Heart right ventricle (tissue), 16 donors: ENCODE results near the gene PRICKLE1. TPM values are rescaled to one million over a fixed set of nuclear protein-coding genes. Genes with fewer than 3 reads are reported as not detected.
A peak's percentile ranks its signal among the peaks of the same experiment; 100 is the strongest.

ENCODE experiments used
- ATAC-seq, 8 donors: fragments of 200-7000 bp; cut with Tn5 transposase; one replicate each; pipeline ENCODE4 v1.9.1; 2020; ENCODE audit warnings: mild to moderate bottlenecking in 8 of 8, moderate library complexity in 8 of 8, moderate number of reproducible peaks in 1 of 8
- DNase-seq, 2 donors: peaks; one replicate each; pipeline ENCODE4 v3.0.0-alpha.2; 2020
- H3K27ac ChIP-seq, 10 donors: fragments of 200-600 bp; sonication (generic) in 2 of 10; one replicate each; pipeline versions ENCODE4 v1.5.0 to v1.8.0; 2020 to 2022; ENCODE audit warnings: mild to moderate bottlenecking in 3 of 10
- H3K27me3 ChIP-seq, 7 donors: fragments of 200-600 bp; one replicate each; pipeline ENCODE4 v1.8.0; 2021 to 2022; ENCODE audit warnings: mild to moderate bottlenecking in 2 of 7
- H3K36me3 ChIP-seq, 9 donors: fragments of 200-600 bp; sonication (generic) in 1 of 9; one replicate each; pipeline versions ENCODE4 v1.5.0 to v1.8.0; 2020 to 2022; ENCODE audit warnings: mild to moderate bottlenecking in 2 of 9
- H3K4me1 ChIP-seq, 9 donors: fragments of 200-600 bp; sonication (generic) in 1 of 9; one replicate each; pipeline versions ENCODE4 v1.5.0 to v1.8.0; 2020 to 2022; ENCODE audit warnings: mild to moderate bottlenecking in 4 of 9
- H3K4me3 ChIP-seq, 10 donors: fragments of 200-600 bp; sonication (generic) in 2 of 10; one replicate each; pipeline versions ENCODE4 v1.5.0 to v1.8.0; 2020 to 2022; ENCODE audit warnings: mild to moderate bottlenecking in 7 of 10, moderate library complexity in 2 of 10
- H3K9me3 ChIP-seq, 11 donors: fragments of 200-600 bp in 10 of 11; sonication (generic) in 2 of 11; one replicate each; pipeline versions ENCODE4 v1.5.0 to v1.8.0; 2013 to 2022; ENCODE audit warnings: mild to moderate bottlenecking in 2 of 11, control low read depth in 1 of 11, moderate library complexity in 1 of 11
- CTCF ChIP-seq, 9 donors: fragments of 200-600 bp; sonication (generic) in 2 of 9; IDR thresholded peaks; one replicate each; pipeline versions ENCODE4 v1.5.0 to v1.8.0; 2021 to 2022; ENCODE audit warnings: antibody characterized with exemption in 9 of 9, mild to moderate bottlenecking in 5 of 9, moderate library complexity in 1 of 9
- WGBS, 2 donors: extraction: QIAGEN DNeasy Blood & Tissue Kit; methylation state at CpG; one replicate each; pipeline ENCODE4 v1.1.7; 2013; ENCODE audit warnings: inconsistent platforms in 1 of 2; 5-methylcytosine and 5-hydroxymethylcytosine counted together
- intact Hi-C, 10 donors: fragments of 100-400 bp; cut with DNase I; formaldehyde crosslinking; loops; one replicate each; pipeline versions ENCODE4 v1.11.1 to v1.14.2; 2022
- polyA plus RNA-seq, 2 donors: library from polyadenylated mRNA; stranded (reverse); fragments of 200-250 nt; gene quantifications; one replicate each; pipeline ENCODE4 v1.2.3, GENCODE V29; 2013
- total RNA-seq, 10 donors: library from RNA; stranded (reverse); fragmentation: NEBNext Ultra II Directional in 3 of 10; extraction: Animal tissue kit (Norgen Biotek cat#: 25700) in 3 of 10; gene quantifications; one replicate each; pipeline versions ENCODE4 v1.2.1 to v1.2.4, GENCODE V29; 2021 to 2023
- donor health status: Arrhythmogenic right ventricular cardiomyopathy.
- donor health status: ischemic (EF 13 %, LVEDD 7.1; RV severe dilation, severe dysfunction).
- donor health status: healthy with polysubstance abuse.
- donor health status: DM: no; HTN: yes; CAD: no.
- donor health status: DM: no; HTN: no; CAD: no.
- donor health status: ischemic (EF 25% LVEDD 6.9; RV normal size, moderate dysfunction).
- donor health status: ischemic (EF 25% LVEDD 5.7; RV mildly dilated, moderate dysfunction).
- donor health status: healthy.
- donor health status: DM: yes; HTN: yes; CAD: no.
- donor health status: Ischemic cardiomyopathy.
- donor health status: ischemic (EF 35%, LVEDD 5.7; RV mildly dilated, moderate dysfunction).
- donor health status: nonischemic (EF 11% LVEDD 7.7; RV severe dilation, severe dysfunction).
- donor health status: DM: yes; HTN: yes; CAD: no.
- donor health status: PGD.
- donor health status: ischemic (EF 29% LVEDD 5.4; RV normal size, mild dysfunction).
- donor health status: nonischemic (EF 23%, LVEDD 6.1; RV moderate dilation, normal function).

Gene PRICKLE1
- total and polyA plus RNA-seq, 12 donors: 2.9 to 36.9 (median 17.8) TPM

DNA sequence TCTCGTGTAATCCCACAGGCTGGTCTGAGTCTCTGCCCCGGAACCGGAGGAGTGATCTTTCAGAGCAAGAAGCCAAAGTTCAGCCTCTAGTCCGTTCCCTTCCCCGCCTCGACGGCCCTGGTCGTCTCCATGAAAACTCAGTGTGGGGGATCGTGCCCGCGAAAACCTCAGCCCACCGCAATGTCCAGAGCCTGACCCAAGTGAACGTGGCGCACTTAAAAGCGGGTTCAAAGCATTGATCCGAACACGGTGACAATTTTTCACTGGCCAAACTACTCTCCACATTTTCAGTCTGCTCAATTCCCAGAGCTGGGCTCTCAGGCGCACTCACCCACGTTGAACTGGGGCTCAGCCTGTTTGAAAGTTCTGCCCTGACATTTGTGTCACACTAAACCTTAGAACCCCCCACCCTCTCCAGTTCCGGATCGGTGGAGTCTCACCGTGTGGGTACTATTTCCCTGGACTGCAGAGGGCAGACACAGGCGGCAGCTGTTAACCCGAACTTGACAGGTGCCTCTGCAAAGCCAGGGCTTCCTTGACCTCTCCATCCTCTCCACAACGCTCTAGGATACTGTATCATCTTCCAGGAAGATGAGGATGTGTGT, 886 bp upstream of the PRICKLE1 start:
- Histone ChIP-seq H3K4me3 (peak overlapping the region; percentile 68 to 99 (median 96)), H3K4me1 (peaks cover 0 to 44% (median 32%) of the 10 kb centered on the region in 9 donors), H3K36me3 (no peaks in the 10 kb centered on the region), H3K9me3 (no peaks in the 10 kb centered on the region), H3K27me3 (peaks cover 0 to 49% (median 0%) of the 10 kb centered on the region in 7 donors), H3K27ac (peak overlapping the region in 9 of 10 donors; percentile 22 to 94 (median 65))
- intact Hi-C loops: loop anchor here in 6 of 10 donors (5.0 to 10.0 kb wide), 7 partner anchors 147 to 744 kb away; no protein-coding TSS in a partner anchor
- DNase-seq: peak; percentile 26 to 33
- peak in 4 of 9 donors; percentile 9 to 34 (median 26) for TF ChIP-seq CTCF (IDR thresholded peaks at IDR 0.05)
- WGBS, 2 donors: 1% methylated on average over 25 of the region's 25 CpGs
- ATAC-seq: peak; percentile 18 to 61 (median 48)

DNA sequence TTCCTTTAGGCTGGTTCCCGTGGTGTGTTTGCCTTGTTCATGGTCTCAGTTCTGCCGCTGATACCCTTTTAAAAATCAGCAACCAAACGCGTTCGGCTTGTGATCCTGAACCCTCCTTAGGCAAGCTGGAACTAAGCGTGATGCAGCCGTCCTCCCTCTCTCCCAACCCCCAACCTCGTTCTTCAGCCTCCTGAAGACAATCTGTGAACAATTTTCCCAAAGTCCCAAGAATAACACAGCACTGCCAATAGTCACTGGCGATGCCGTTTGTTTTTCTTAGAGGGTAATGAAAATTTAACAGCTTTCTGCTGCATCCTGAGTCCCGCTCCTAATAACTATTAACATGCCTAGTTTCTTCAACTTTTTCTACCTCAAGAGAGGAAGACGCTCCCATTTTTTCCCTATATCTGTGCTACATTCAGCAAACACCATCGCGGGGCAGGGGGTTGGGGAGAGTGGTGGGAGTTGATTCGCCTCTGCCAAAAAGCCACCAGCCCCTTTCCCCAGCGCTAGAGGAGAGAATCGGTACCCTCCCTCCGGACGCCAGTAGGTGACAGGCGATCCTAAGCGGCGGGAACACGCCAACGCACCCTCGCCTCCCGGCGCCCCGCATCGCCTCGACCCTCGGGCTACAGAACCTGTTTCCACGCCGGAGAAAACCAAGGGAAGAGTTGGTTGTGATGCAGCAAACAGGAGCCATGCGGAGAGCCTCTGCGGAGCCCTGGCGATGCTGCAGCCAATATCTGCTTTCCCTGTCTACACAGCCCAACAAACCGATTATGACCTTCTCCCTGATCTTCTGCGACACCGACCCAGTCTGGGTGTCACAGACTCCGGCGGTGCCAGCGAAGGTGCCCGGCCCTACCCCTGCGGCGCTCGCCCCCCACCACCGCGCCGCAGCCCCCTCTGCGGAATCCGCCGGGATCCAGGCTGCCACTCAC, 752 bp downstream of the PRICKLE1 start:
- intact Hi-C loops: loop anchor here in 9 of 10 donors (2.0 to 10.0 kb wide), 10 partner anchors 146 to 750 kb away; partner anchors contain the start of gene GXYLT1 (in 1 of the 9)
- Histone ChIP-seq H3K36me3 (no peaks in the 10 kb centered on the region), H3K27me3 (peaks cover 0 to 49% (median 0%) of the 10 kb centered on the region in 7 donors), H3K27ac (peak overlapping the region; percentile 68 to 94 (median 83)), H3K9me3 (no peaks in the 10 kb centered on the region), H3K4me3 (peak overlapping the region; percentile 68 to 99 (median 96)), H3K4me1 (peaks cover 2 to 61% (median 47%) of the 10 kb centered on the region in 9 donors)
- ATAC-seq: peak; percentile 61 to 85 (median 76)
- peak; percentile 27 to 74 (median 57) for TF ChIP-seq CTCF (IDR thresholded peaks at IDR 0.05)
- WGBS, 2 donors: 2 to 3% methylated on average over 52 of the region's 52 CpGs
- DNase-seq: peak; percentile 55 to 62

- H3K27ac ChIP-seq: peak overlapping the region in 8 of 10 donors; percentile 7 to 94 (median 86)
- ATAC-seq (peak in 1 of 8 donors; percentile 8), DNase-seq (no peak)
- TF ChIP-seq CTCF (IDR thresholded peaks at IDR 0.05): no peak
- peak overlapping the region in 9 of 10 donors; percentile 68 to 99 (median 97) for H3K4me3 ChIP-seq
- no peaks in the 10 kb centered on the region for H3K9me3 ChIP-seq
- peaks cover 6 to 68% (median 54%) of the 10 kb centered on the region in 9 donors for H3K4me1 ChIP-seq
- peaks cover 0 to 49% (median 0%) of the 10 kb centered on the region in 7 donors for H3K27me3 ChIP-seq
- H3K36me3 ChIP-seq: no peaks in the 10 kb centered on the region
- intact Hi-C loops: loop anchor here in 9 of 10 donors (2.0 to 10.0 kb wide), 10 partner anchors 147 to 751 kb away; partner anchors contain the start of gene GXYLT1 (in 1 of the 9)
- WGBS, 2 donors: 44 to 48% methylated on average over 7 of the region's 7 CpGs
These were observed 1.7 kb downstream of the PRICKLE1 start for GRCh38 chr12:42587601-42588523.
